HG03558 (cell line): Measurements from ENCODE around the gene C1QC.
"Not testable (repeated sequence)": the region's sequence is repeated elsewhere in the genome, so short reads cannot be mapped to it uniquely, and the experiment has no call there.

Experiments used
- ATAC-seq: cut with Tn5 transposase; IDR thresholded peaks from one replicate; pipeline ENCODE4 v1.9.1; 2021; ENCODE audit warnings: moderate number of reproducible peaks; ENCODE audit not compliant: unreplicated experiment; ENCODE audit errors: extremely low read depth

C1QC gene

DNA sequence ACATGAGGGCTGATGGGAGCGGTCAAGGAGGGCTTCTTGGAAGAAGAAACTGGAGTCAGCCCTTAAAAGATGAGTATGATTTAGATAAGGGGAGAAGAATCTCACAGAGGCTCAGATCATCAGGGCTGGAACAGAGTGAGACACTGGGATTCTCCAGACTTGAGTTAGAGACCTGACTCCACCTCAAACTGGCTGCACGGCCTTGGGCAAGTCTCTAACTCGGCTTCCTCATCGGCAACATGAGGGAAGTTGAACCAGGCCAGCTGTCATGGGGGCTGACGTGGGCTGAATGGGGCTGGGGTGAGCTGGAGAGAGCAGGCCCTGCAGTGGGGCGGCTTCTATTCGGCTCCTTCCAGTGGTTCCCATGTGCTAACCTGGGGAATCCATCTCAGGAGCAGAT lies 2.5 kb downstream of the C1QC start:
- no peak for ATAC-seq

GRCh38 chr1:22646384-22646783 lies 3.0 kb downstream of the C1QC start:
- no peak for ATAC-seq

- ATAC-seq = no peak
Measured at GRCh38 chr1:22650089-22650693, 6.8 kb downstream of the C1QC start.

DNA sequence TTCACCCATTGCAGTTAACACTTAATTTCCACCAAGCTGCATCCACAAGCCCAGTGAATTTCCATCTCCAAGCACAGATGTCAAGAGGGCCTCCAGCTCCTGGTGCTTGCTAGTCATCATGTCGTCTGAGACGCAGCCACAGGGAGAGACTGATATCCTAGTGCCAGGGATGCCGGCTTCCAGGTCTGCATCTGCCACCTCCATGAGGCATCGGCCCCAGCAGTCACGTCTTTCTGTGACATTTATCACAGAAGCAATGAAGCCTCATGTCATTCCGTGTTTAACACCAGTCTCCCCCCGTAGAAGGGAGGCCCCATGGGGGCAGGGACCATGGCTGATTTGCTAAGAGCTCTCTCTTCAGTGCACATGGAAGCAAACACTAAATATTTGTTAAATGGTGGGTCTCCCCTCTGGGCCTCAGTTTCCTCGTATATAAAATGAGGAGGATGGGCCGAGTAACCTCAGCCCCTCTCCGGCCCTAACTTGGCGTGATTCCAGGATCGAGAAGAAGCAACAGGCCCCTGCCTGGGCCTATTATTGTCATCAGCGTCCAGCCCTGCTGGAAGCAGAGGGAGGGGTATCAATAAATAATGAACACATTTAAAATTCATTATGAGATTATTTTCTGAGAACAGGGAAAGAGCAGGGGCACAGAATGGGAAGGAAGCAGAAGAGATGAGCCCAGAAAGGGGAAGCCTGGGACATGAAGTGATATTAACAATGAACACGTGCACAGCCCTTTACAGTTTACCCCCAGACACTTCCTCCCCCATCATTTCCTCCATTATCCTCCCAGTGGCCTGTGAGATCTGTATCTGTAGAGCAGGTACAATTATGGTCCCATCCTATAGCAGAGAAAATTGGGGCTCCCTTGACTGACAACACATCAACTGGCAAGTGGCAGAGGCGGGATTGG lies 8.8 kb downstream of the C1QC start:
- no peak for ATAC-seq

DNA sequence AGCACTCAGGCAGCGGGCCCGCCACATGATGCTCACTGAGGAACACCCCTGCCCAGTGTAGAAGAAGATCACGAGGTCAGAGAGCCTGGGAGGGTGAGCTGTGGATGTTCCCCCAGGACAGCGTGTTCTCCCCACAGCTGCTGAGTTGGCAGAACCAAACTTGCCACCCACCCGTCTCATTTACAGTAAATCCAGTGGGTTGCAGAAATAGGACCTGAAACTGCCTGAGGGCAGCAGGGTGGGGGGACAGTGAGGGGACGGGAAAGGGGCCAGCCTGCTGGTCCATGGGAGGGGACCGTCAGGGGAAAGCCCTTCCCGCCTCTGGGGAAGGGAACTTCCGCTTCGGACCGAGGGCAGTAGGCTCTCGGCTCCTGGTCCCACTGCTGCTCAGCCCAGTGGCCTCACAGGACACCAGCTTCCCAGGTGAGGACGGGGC lies 9.5 kb downstream of the C1QC start, which contains the start of gene C1QB:
C1QB (plus strand) TSS at position 356 of the 436 bp plus-strand sequence. CDS start 6,227 bp downstream, outside the sequence.
- ATAC-seq = no peak

DNA sequence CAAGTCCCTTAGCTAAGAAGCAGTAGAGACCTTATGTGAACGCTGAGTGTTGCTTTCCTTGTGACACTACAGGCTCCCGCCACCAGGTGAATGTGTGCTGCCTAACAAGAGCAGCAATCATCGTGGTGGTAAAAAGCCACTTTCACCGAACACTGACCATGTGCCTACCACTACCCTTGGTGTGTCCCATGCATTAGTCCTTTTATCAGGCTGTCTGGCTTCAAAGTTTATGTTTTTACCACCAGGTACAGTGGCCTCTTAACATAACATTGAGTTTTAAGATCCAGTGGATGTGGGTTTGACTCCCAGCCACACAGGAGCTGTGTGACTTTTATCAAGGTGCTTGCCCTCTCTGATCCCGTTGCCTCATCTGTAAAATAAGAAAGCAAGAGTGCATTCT lies 11.3 kb downstream of the C1QC start:
- no peak for ATAC-seq

DNA sequence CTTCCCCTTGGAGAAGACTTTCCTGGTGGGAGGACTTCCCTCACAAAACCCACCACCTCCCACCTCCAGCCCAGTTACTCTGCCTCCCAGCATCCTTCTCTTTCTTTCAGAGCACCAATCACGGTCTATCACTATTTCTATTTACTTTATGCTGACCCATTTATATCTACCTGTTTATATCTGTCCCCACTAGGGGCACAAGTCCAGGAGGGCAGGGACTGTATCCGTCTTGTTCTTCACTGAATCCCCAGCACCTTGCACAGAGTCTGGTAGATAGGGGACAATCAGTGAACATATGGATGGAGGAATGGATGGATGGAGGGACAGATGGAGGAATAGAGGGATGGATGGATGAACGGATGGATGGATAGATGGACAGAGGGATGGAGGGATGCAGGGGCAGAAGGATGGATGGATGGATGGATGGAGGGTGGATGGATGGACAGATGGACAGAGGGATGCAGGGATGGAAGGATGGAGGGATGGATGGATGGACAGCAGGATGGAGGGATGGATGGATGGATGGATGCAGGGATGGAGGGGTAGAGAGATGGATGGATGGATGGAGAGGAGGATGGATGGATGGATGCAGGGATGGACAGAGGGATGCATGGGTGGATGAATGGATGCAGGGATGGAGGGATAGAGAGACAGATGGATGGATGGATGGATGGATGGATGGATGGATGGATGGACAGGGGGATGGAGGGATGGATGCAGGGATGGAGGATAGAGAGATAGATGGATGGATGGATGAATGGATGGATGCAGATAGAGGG lies 15.1 kb downstream of the C1QC start:
- no peak for ATAC-seq

DNA sequence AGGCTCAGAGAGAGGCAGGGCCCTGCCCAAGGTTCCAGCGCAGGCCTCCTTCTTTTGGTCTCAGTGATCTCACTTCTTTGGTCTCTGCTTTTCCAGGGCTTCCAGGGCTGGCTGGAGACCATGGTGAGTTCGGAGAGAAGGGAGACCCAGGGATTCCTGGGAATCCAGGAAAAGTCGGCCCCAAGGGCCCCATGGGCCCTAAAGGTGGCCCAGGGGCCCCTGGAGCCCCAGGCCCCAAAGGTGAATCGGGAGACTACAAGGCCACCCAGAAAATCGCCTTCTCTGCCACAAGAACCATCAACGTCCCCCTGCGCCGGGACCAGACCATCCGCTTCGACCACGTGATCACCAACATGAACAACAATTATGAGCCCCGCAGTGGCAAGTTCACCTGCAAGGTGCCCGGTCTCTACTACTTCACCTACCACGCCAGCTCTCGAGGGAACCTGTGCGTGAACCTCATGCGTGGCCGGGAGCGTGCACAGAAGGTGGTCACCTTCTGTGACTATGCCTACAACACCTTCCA lies 17.3 kb downstream of the C1QC start:
- ATAC-seq = no peak

DNA sequence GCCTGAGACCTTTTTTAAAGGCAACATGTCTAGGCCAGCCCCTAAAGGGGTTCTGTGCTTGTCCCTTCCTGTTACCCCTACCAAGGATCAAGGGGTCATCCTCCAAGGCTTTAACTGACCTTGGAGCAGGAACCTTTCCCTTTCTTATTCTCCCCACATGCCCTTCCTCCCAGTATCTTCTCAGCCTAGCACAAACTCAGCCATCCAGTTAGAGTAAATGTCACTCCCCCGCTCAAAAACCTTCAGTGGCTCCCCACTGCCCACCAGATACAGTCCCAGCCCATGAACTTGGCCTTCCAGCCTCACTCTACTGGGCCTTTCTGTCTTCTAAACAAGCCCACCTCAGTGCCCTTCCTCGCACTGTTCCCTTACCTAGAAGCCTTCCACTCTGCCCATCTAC lies 18.4 kb downstream of the C1QC start:
- no peak for ATAC-seq

DNA sequence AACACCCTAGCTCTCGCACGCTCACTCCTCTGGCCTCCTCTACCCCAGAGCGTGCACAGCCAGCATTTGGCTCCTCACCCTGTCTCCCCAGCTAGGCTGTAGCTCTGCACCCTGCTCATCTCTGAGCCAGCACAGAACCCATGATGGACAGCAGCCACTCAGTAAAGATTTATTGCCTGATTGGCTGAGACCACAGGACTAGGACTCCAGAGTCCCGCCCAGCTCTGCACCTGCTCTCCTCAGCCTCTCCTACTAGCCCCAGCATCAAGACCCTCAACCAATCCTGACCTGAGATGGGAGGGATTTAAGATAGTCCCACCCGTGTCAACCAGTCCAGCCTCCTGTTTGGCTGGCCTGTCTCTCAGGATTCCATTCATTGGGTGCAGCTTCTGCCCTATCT lies 18.9 kb downstream of the C1QC start:
- no peak for ATAC-seq

GRCh38 chr1:22662986-22663408 lies 19.6 kb downstream of the C1QC start:
- no peak for ATAC-seq

DNA sequence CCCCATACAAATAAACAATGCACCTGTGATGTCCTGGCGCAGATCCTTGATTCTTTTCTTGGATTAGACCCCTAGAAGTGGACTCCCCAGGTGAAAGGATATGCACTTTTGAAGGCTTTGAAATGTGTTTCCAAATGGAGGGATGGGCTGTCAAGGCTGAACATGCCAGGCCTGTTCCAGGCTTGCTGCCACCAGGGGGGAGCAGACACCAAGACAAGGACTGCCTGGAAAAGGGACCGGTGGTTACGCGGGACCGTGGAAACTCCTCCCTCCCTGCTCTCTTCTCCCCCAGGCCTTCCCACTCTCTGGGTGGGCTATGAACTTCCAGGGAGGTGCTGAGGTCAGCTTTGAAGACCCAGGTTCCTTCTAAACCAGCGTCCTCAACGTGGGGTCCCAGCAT lies 22.3 kb downstream of the C1QC start:
- no peak for ATAC-seq

- no peak for ATAC-seq
Measured at GRCh38 chr1:22666412-22666811, 23.0 kb downstream of the C1QC start.

DNA sequence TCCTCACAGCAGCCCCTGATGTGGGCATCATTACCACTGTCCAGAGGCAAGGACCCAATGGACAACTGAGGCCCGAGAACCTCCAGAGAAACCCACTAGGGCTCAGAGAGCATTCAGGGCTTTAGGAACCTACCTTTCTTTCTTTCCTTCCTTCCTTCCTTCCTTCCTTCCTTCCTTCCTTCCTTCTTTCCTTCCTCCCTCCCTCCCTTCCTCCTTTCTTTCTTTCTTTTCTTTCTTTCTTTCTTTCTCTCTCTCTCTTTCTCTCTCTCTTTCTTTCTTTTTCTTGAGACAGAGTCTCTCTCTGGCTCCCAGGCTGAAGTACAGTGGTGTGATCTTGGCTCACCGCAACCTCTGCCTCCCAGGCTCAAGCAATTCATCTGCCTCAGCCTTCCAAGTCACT lies 25.4 kb downstream of the C1QC start:
- not testable (repeated sequence) for ATAC-seq

- ATAC-seq = no peak
Measured at GRCh38 chr1:22670352-22670975, 27.0 kb downstream of the C1QC start.

GRCh38 chr1:22671999-22672398 lies 28.6 kb downstream of the C1QC start:
- ATAC-seq = no peak

DNA sequence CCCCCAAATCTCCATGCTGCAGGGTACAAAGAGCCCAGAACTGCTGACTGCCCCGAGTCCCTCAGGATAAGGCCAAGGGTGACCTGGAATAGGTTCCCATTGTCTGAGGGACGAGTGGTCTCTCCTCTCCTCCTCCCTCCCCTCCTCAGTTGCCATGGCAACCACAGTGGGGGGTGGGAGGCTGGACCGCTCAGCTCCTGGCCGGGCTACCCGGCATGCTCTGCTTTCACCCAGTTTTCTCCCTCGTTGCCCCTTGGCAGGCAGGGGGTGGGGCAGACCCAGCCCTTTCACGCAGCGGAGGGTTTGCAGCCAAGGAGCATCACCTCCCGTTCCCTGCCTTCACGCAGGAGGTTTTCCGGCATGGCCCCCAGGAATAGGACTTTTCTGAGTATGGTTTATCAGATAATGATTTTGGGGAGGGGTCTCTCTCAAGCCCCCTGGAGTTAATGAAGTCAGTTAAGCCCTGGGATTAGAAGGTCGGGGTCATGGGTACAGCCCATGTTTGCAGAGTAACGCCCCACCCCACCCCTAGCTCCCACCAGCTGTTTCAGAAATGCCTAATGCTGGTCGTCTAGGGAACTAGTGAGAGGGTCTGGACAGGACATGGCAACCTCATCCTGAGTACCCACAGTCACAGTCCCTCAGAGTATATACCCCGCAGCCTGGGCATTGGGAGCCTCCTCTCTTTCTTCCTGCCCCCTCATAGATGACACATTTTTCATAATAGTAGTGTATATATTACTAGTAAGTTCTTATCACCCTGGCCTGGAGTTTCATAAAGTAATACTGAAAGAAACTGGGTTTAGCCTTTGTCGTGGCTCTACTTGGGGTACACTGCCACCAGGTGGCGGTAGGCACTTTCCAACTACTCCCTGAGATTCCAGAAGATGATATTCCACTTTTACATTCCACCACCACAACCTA lies 30.3 kb downstream of the C1QC start:
- ATAC-seq = no peak

- ATAC-seq = no peak
Measured at GRCh38 chr1:22674410-22674749, 30.9 kb downstream of the C1QC start.

DNA sequence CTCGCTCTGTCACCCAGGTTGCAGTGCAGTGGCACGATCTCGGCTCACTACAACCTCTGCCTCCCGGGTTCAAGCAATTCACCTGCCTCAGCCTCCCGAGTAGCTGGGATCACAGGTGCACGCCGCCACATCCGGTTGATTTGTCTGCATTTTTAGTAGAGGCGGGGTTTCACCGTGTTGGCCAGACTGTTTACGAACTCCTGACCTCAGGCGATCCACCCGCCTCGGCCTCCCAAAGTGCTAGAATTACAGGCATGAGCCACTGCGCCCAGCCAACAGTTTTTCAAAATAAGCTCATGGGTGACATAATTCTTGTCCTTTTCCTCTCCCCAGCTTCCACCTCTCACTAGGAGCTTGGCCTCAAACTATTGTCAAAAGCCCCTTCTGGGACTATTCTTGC lies 32.7 kb downstream of the C1QC start:
- ATAC-seq = not testable (repeated sequence)
